ENCODE measurements around the gene MGMT. TPM values are rescaled to one million over a fixed set of nuclear protein-coding genes. Genes with fewer than 3 reads are reported as not detected.
"Not testable (repeated sequence)": the region's sequence is repeated elsewhere in the genome, so short reads cannot be mapped to it uniquely, and the experiment has no call there.

MGMT gene
- total RNA-seq, 5 donors from 2014 or later (not counting 1 experiment from before 2014, with no cell fraction given): 16.6 to 24.6 (median 21.1) TPM

GRCh38 chr10:129426606-129427005 is 40.4 kb upstream of the MGMT start:
- Histone ChIP-seq H3K4me1 (ENCODE audit: control insufficient read depth in 1 of 2, extremely low read depth in 1 of 2, insufficient read depth in 2 of 2, low read length in 2 of 2) (no peaks in the 10 kb centered on the region), H3K27ac (ENCODE audit: low read length) (no peak overlapping the region), H3K9me3 (no peaks in the 10 kb centered on the region), H3K36me3 (ENCODE audit: control insufficient read depth in 2 of 2, extremely low read depth in 1 of 2, insufficient read depth in 1 of 2, low read length in 1 of 2) (no peaks in the 10 kb centered on the region), H3K27me3 (replicated peaks in 1 of 2; ENCODE audit: control insufficient read depth in 2 of 2, extremely low read depth in 1 of 2, insufficient read depth in 2 of 2, low read length in 1 of 2) (peaks cover 0 to 4% of the 10 kb centered on the region in 2 experiments), H3K4me3 (ENCODE audit: control insufficient read depth in 1 of 2, extremely low read depth in 1 of 2, low read length in 1 of 2) (no peak overlapping the region)
- Mint-ChIP-seq H3K27me3 (peaks cover 7 to 8% of the 10 kb centered on the region in 2 donors), H3K9me3 (no peaks in the 10 kb centered on the region), H3K27ac (no peak overlapping the region), H3K4me1 (no peaks in the 10 kb centered on the region), H3K4me3 (no peak overlapping the region), H3K36me3 (no peaks in the 10 kb centered on the region)
- POLR2A ChIA-PET: no interaction called here
- 0% methylated on average over 1 of the region's 6 CpGs for WGBS (ENCODE audit: insufficient coverage)
- no peak for ATAC-seq (replicated peaks in 1 of 4)
- no peak for DNase-seq
- CTCF ChIA-PET: no interaction called here

GRCh38 chr10:129433266-129433665 is 33.8 kb upstream of the MGMT start:
- no peak overlapping the region for H3K4me3 ChIP-seq (ENCODE audit: control insufficient read depth in 1 of 2, extremely low read depth in 1 of 2, low read length in 1 of 2)
- no peak for DNase-seq
- no peak overlapping the region for H3K4me3 Mint-ChIP-seq
- H3K9me3 Mint-ChIP-seq: no peaks in the 10 kb centered on the region
- H3K4me1 ChIP-seq (ENCODE audit: control insufficient read depth in 1 of 2, extremely low read depth in 1 of 2, insufficient read depth in 2 of 2, low read length in 2 of 2): no peaks in the 10 kb centered on the region
- 93% methylated on average over 6 of the region's 7 CpGs for WGBS (ENCODE audit: insufficient coverage)
- POLR2A ChIA-PET: no interaction called here
- no peak overlapping the region for H3K27ac ChIP-seq (ENCODE audit: low read length)
- no peaks in the 10 kb centered on the region for H3K4me1 Mint-ChIP-seq
- no peak for ATAC-seq (replicated peaks in 1 of 4)
- H3K36me3 ChIP-seq (ENCODE audit: control insufficient read depth in 2 of 2, extremely low read depth in 1 of 2, insufficient read depth in 1 of 2, low read length in 1 of 2): no peaks in the 10 kb centered on the region
- CTCF ChIA-PET: no interaction called here
- H3K9me3 ChIP-seq: no peaks in the 10 kb centered on the region
- no peaks in the 10 kb centered on the region for H3K36me3 Mint-ChIP-seq
- H3K27me3 Mint-ChIP-seq: peaks cover 10 to 11% of the 10 kb centered on the region in 2 donors
- H3K27ac Mint-ChIP-seq: no peak overlapping the region
- peaks cover 0 to 13% of the 10 kb centered on the region in 2 experiments for H3K27me3 ChIP-seq (replicated peaks in 1 of 2; ENCODE audit: control insufficient read depth in 2 of 2, extremely low read depth in 1 of 2, insufficient read depth in 2 of 2, low read length in 1 of 2)

GRCh38 chr10:129435724-129436123 is 31.3 kb upstream of the MGMT start:
- H3K36me3 ChIP-seq (ENCODE audit: control insufficient read depth in 2 of 2, extremely low read depth in 1 of 2, insufficient read depth in 1 of 2, low read length in 1 of 2); H3K4me3 Mint-ChIP-seq; DNase-seq; ATAC-seq (replicated peaks in 1 of 4); H3K4me3 ChIP-seq (ENCODE audit: control insufficient read depth in 1 of 2, extremely low read depth in 1 of 2, low read length in 1 of 2); CTCF ChIA-PET; POLR2A ChIA-PET; H3K4me1 Mint-ChIP-seq; H3K36me3 Mint-ChIP-seq; H3K9me3 ChIP-seq; H3K9me3 Mint-ChIP-seq; H3K27ac Mint-ChIP-seq; H3K4me1 ChIP-seq (ENCODE audit: control insufficient read depth in 1 of 2, extremely low read depth in 1 of 2, insufficient read depth in 2 of 2, low read length in 2 of 2); H3K27ac ChIP-seq (ENCODE audit: low read length): not testable (repeated sequence)
- WGBS (ENCODE audit: insufficient coverage): 88% methylated on average over 4 of the region's 4 CpGs
- peaks cover 0 to 21% of the 10 kb centered on the region in 2 experiments for H3K27me3 ChIP-seq (replicated peaks in 1 of 2; ENCODE audit: control insufficient read depth in 2 of 2, extremely low read depth in 1 of 2, insufficient read depth in 2 of 2, low read length in 1 of 2)
- H3K27me3 Mint-ChIP-seq: peaks cover 15 to 21% of the 10 kb centered on the region in 2 donors

DNA sequence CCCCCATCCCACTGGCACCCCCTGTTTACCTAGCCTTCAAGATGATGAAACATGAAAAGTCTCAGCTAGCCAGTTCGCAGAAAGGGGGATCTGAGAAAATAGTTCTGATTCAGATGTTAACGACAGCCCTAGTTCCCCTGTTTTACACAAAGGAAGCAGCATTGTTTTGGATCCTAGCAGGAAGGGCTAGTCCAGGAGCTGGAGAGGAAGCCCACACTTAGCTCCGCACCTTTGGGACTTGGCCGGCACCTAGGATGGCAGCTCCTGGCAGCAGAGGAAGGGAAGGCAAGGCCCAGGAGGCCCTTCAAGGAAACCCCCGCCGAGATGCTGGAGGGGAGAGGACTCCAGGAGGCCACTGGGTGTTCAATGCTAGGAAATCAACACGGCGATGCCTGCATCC is 29.0 kb upstream of the MGMT start:
- Histone ChIP-seq H3K4me3 (ENCODE audit: control insufficient read depth in 1 of 2, extremely low read depth in 1 of 2, low read length in 1 of 2) (no peak overlapping the region), H3K36me3 (ENCODE audit: control insufficient read depth in 2 of 2, extremely low read depth in 1 of 2, insufficient read depth in 1 of 2, low read length in 1 of 2) (no peaks in the 10 kb centered on the region), H3K27ac (ENCODE audit: low read length) (no peak overlapping the region), H3K4me1 (ENCODE audit: control insufficient read depth in 1 of 2, extremely low read depth in 1 of 2, insufficient read depth in 2 of 2, low read length in 2 of 2) (no peaks in the 10 kb centered on the region), H3K27me3 (replicated peaks in 1 of 2; ENCODE audit: control insufficient read depth in 2 of 2, extremely low read depth in 1 of 2, insufficient read depth in 2 of 2, low read length in 1 of 2) (peaks cover 0 to 32% of the 10 kb centered on the region in 2 experiments), H3K9me3 (no peaks in the 10 kb centered on the region)
- H3K27me3 Mint-ChIP-seq: peaks cover 16 to 22% of the 10 kb centered on the region in 2 donors
- no peaks in the 10 kb centered on the region for H3K36me3 Mint-ChIP-seq
- H3K4me3 Mint-ChIP-seq: no peak overlapping the region
- POLR2A ChIA-PET: no interaction called here
- no peak overlapping the region for H3K27ac Mint-ChIP-seq
- 88% methylated on average over 7 of the region's 8 CpGs for WGBS (ENCODE audit: insufficient coverage)
- no peaks in the 10 kb centered on the region for H3K4me1 Mint-ChIP-seq
- H3K9me3 Mint-ChIP-seq: no peaks in the 10 kb centered on the region
- no peak for ATAC-seq (replicated peaks in 1 of 4)
- no peak for DNase-seq
- CTCF ChIA-PET: no interaction called here

DNA sequence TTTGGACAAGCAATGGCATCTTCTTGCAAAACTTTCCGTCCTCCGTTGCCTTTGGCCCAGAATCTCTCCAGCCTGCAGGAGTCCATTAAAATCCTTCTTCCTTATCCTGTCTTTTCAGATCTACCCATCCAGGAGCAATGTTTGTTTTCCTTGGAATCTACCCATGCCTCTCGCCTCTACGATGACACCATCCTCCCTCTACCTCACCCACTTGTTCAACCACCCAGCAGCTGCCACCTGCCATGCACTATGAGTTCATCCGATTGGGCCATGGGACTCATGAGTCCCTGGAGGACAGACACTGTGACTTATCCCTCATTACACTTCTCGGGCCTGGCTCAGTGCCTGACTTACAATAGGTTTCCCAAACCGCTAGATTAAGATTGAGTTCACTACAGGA is 26.8 kb upstream of the MGMT start:
- POLR2A ChIA-PET: no interaction called here
- H3K27ac ChIP-seq (ENCODE audit: low read length): no peak overlapping the region
- Mint-ChIP-seq H3K4me1 (no peaks in the 10 kb centered on the region), H3K27ac (no peak overlapping the region), H3K9me3 (no peaks in the 10 kb centered on the region), H3K27me3 (peaks cover 12 to 22% of the 10 kb centered on the region in 2 donors), H3K36me3 (no peaks in the 10 kb centered on the region), H3K4me3 (no peak overlapping the region)
- ATAC-seq (replicated peaks in 1 of 4) (no peak), DNase-seq (no peak)
- CTCF ChIA-PET: no interaction called here
- H3K27me3 ChIP-seq (replicated peaks in 1 of 2; ENCODE audit: control insufficient read depth in 2 of 2, extremely low read depth in 1 of 2, insufficient read depth in 2 of 2, low read length in 1 of 2): peaks cover 0 to 28% of the 10 kb centered on the region in 2 experiments
- H3K4me1 ChIP-seq (ENCODE audit: control insufficient read depth in 1 of 2, extremely low read depth in 1 of 2, insufficient read depth in 2 of 2, low read length in 2 of 2): no peaks in the 10 kb centered on the region
- WGBS (ENCODE audit: insufficient coverage): 92% methylated on average over 6 of the region's 7 CpGs
- no peak overlapping the region for H3K4me3 ChIP-seq (ENCODE audit: control insufficient read depth in 1 of 2, extremely low read depth in 1 of 2, low read length in 1 of 2)
- no peaks in the 10 kb centered on the region for H3K36me3 ChIP-seq (ENCODE audit: control insufficient read depth in 2 of 2, extremely low read depth in 1 of 2, insufficient read depth in 1 of 2, low read length in 1 of 2)
- no peaks in the 10 kb centered on the region for H3K9me3 ChIP-seq

GRCh38 chr10:129440722-129441316 is 26.2 kb upstream of the MGMT start:
- peaks cover 12 to 21% of the 10 kb centered on the region in 2 donors for H3K27me3 Mint-ChIP-seq
- H3K9me3 ChIP-seq: no peaks in the 10 kb centered on the region
- no peak for ATAC-seq (replicated peaks in 1 of 4)
- CTCF ChIA-PET: no interaction called here
- WGBS (ENCODE audit: insufficient coverage): 92% methylated on average over 2 of the region's 7 CpGs
- H3K27ac Mint-ChIP-seq: no peak overlapping the region
- no peaks in the 10 kb centered on the region for H3K4me1 Mint-ChIP-seq
- peaks cover 0 to 29% of the 10 kb centered on the region in 2 experiments for H3K27me3 ChIP-seq (replicated peaks in 1 of 2; ENCODE audit: control insufficient read depth in 2 of 2, extremely low read depth in 1 of 2, insufficient read depth in 2 of 2, low read length in 1 of 2)
- no peak overlapping the region for H3K4me3 ChIP-seq (ENCODE audit: control insufficient read depth in 1 of 2, extremely low read depth in 1 of 2, low read length in 1 of 2)
- H3K27ac ChIP-seq (ENCODE audit: low read length): no peak overlapping the region
- H3K36me3 ChIP-seq (ENCODE audit: control insufficient read depth in 2 of 2, extremely low read depth in 1 of 2, insufficient read depth in 1 of 2, low read length in 1 of 2): no peaks in the 10 kb centered on the region
- no peaks in the 10 kb centered on the region for H3K4me1 ChIP-seq (ENCODE audit: control insufficient read depth in 1 of 2, extremely low read depth in 1 of 2, insufficient read depth in 2 of 2, low read length in 2 of 2)
- no peak for DNase-seq
- H3K36me3 Mint-ChIP-seq: no peaks in the 10 kb centered on the region
- no peak overlapping the region for H3K4me3 Mint-ChIP-seq
- POLR2A ChIA-PET: no interaction called here
- H3K9me3 Mint-ChIP-seq: no peaks in the 10 kb centered on the region

All from T-cell (primary cell).